OCI-LY1 (cell line): ENCODE measurements around the gene INO80B.

ENCODE experiments used
- EZH2 ChIP-seq: fragments of 200-600 bp; sonication (generic), shearing (Covaris generic); IDR thresholded peaks from 2 replicates; pipeline ENCODE4 v1.8.0; 2017; ENCODE audit warnings: borderline replicate concordance, mixed run types, mild to moderate bottlenecking, antibody characterized with exemption, low read length, moderate library complexity, mixed read lengths
- TF ChIP-seq, protein P1 (sequence below): fragments of 200-600 bp; sonication (generic), shearing (Covaris generic); IDR thresholded peaks from 2 replicates; pipeline ENCODE4 v1.5.1; 2017; ENCODE audit warnings: mild to moderate bottlenecking, antibody characterized with exemption, low read length, moderate library complexity, mixed read lengths

DNA sequence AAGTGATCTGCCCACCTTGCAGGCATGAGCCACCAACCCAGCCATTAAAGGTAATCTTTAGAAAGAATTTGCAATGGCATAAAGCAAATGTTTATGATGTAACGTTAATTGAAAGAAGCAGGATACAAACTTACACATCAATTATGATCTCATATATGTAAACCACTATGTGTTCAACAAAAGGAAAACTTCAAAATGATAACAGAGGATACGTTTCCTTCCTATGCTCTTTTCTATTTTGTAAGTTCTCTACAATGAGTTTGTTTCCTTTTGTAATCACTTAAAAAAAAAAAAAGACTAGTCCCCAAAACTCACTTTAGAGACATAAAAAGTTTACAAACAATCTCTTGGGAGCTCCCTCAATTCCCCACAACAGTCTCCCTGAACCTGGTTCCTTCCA lies 34.9 kb upstream of the INO80B start:
- TF ChIP-seq, protein P1, sequence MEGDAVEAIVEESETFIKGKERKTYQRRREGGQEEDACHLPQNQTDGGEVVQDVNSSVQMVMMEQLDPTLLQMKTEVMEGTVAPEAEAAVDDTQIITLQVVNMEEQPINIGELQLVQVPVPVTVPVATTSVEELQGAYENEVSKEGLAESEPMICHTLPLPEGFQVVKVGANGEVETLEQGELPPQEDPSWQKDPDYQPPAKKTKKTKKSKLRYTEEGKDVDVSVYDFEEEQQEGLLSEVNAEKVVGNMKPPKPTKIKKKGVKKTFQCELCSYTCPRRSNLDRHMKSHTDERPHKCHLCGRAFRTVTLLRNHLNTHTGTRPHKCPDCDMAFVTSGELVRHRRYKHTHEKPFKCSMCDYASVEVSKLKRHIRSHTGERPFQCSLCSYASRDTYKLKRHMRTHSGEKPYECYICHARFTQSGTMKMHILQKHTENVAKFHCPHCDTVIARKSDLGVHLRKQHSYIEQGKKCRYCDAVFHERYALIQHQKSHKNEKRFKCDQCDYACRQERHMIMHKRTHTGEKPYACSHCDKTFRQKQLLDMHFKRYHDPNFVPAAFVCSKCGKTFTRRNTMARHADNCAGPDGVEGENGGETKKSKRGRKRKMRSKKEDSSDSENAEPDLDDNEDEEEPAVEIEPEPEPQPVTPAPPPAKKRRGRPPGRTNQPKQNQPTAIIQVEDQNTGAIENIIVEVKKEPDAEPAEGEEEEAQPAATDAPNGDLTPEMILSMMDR, result no peak
- no peak for TF ChIP-seq EZH2
